ENCODE results near the gene CAMK1D.
A peak's percentile ranks its signal among the peaks of the same experiment; 100 is the strongest.

Gene CAMK1D

DNA sequence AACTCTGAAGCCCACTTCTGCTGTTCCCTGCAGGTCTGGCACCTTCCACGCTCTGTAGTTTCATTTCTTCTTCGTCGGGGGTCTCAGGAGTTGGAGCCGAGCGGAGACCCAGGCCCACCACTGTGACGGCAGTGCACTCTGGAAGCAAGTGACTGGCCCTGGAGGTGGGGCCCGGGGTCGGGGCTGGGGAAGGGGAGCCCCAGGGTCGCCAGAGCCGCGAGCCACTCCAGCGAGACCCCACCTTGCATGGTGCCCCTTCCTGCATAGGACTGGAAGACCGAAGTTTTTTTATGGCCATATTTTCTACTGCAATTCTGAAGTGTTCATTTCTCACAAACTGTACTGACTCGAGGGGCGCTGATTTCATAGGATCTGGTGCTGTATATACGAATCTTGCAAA lies 479.4 kb downstream of the CAMK1D start:
- DNase-seq (ENCODE audit: low read depth): no peak

DNA sequence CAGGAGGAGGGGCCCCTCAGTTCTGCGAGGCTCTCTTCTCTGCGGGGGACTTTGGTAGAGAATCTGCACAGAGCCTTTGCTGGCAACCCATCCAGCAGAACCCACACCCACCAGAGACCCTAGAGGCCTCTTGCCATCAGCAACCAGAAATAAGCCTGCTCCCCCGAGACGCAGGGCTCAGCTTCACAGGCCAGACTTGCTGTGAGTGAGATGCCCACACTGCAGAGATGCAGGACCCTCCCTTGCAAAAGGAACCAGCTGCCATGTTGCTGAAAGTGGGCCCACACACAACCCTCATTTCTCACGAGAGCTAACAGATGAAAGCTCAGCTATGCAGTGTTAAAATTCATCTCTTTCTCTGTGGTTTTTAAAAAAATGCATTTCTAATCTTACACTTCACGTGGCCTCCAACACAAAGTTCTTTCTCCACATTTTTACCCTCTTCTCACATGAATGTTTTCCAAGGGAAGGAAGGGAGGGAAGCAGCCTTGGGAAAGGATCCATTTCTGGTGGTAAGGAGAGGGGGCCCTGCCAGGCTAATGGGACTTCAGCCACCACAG lies 480.6 kb downstream of the CAMK1D start:
- no peak for DNase-seq (ENCODE audit: low read depth)

DNA sequence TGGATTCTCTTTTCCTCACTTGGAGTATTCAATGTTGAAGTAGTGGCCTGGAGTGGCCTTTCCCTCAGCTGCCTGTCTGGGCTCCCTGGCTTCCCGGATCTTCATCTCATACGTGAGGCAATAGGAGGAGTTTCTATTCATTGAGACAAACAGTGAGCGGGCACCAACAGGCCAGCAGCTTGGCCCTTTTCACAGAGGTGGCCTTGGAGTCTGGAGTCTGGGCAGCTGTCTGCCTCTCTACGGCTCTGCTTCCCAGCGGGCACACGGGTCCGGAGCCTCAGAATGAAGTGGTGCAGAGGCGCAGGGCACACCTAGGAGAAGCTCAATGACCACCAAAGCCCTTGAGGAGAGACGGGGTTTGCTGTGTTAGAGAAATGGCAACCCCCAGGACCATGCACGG lies 482.7 kb downstream of the CAMK1D start:
- DNase-seq (ENCODE audit: low read depth): no peak

DNA sequence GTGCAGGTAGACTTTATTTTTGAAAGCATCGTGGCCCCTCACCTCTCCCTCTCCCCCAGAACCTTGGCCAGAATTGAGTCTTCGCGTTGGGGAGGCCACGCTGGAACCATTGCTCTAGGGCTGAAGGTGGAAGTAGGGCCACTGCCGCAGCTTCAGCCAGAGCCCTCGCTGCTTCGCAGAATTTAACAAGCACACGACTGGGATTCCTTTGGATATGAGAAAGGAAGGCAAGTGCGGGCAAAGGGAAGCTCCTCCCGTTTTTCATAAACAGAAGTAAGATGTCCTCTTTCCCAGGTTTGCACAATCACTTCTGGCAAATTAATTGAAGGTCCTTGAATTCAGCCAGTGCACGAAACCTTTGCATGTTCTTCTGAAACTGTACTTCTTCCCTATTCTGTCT lies 484.1 kb downstream of the CAMK1D start:
- no peak for DNase-seq (ENCODE audit: low read depth)

DNA sequence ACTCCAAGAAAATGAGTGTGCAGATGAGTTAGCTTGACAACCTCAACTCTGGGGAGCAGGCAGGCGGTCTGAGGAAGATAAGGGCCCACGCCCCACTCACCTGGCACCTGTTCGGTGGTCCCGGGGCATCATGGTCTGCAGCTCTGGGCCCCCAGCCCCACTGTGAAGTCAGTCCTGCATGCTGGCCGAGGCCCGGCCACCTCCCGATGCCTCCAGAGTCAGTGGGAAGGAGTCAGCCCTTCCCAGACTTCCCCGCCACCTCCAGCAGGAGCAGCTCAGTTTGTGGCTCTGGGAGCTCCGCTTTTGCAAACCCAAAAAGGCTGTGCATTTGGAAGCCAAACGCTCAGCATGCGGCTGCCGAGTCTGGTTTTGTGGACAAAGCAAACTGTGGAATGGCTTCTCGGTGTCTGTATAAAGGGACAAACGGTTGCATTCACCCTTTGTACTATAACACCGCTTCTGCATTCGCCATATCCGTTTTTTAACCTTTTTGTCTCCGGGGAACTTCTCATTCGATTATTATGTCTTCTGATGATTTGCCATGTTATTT lies 484.8 kb downstream of the CAMK1D start:
- no peak for DNase-seq (ENCODE audit: low read depth)

DNA sequence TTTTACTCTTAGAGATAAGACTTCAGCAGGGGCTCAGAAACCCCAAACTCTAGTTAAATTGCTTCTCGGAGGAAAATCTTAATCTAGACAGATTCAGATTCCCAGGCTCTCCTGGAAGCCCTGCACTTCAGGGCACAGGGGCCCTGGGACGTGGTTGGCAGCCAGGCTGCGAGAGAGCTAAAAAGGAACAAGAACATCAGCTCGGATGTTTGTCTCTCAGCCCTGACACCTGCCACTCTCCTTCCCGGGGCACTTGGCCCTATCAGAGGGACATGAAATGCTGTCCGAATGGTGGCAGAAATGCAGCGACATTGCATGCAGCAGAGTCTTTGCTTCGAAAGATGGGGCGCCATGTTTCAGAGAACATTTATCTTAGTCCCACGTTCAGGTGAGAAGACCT lies 485.4 kb downstream of the CAMK1D start:
- DNase-seq (ENCODE audit: low read depth): no peak

DNA sequence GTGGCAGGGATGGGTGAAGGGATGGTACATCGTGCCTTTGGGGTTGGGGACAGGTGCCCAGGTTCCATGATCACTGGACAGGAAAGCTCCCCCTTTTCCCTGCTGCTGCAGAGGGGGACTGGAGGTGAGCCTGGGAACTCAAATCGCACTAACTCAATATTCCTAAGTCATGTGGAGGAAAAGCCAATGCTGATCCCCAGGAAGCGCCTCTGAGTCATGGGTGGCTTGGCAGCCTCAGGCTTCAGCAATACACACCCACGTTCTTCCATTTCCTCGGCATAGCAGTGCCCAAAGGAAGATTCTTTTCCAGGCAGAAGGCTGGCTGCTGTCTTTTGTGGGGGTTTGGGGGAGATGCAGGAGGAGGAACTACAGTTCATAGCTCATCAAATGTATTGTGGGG lies 486.4 kb downstream of the CAMK1D start:
- DNase-seq (ENCODE audit: low read depth): no peak

DNA sequence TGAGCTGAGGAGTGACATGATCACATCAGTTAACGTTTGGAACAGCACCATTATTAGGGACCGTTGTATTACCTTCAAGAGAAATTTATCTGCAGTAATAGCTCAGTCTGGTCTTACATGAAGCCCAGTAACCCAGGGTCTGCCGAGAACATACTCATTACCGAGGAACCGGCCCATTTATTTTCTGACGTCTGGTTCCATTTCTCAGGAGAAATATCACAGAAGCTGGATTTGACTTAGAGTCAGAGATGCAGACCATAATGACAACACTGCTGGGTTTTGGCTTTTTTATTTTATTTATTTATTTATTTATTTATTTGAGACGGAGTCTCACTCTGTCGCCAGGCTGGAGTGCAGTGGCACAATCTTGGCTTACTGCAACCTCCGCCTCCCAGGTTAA lies 489.0 kb downstream of the CAMK1D start:
- DNase-seq (ENCODE audit: low read depth): no peak

DNA sequence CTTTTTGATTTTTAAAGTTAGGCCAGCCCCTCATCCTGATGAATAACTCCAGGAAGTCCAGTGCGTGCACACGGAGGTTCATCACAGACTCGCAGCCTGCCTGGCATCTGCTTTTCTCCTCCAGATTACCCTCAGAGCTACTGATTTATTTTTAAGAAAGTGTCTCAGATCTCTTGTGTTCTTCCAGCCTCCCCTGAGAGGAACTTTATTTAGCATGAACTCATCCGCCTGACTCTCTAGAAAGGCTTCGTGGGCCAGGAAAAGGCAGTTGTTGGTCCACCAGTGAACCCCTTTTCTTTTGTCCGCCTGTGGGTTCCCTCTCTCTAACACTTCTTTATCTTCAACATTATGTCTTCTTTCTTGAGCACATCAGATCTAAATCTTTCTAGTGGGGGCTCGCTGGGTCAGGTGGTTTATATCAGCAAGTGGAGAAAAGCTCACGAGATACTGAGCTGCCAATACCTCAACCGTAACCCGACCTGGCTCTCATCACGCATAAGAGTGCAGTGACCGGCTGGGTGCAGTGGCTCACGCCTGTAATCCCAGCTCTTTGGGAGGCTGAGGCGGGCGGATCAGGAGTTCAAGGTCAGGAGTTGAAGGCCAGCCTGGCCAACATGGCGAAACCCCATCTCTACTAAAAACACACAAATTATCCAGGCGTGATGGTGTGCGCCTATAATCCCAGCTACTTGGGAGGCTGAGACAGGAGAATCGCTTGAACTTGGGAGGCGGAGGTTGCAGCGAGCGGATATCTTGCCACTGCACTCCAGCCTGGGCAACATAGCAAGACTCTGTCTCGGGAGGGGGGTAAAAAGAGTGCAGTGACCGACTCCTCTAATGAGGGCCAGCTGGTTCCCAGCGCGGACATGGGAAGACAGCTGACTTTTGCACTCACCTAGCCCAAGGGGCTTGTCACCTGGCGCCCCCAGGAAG lies 489.9 kb downstream of the CAMK1D start:
- no peak for DNase-seq (ENCODE audit: low read depth)

DNA sequence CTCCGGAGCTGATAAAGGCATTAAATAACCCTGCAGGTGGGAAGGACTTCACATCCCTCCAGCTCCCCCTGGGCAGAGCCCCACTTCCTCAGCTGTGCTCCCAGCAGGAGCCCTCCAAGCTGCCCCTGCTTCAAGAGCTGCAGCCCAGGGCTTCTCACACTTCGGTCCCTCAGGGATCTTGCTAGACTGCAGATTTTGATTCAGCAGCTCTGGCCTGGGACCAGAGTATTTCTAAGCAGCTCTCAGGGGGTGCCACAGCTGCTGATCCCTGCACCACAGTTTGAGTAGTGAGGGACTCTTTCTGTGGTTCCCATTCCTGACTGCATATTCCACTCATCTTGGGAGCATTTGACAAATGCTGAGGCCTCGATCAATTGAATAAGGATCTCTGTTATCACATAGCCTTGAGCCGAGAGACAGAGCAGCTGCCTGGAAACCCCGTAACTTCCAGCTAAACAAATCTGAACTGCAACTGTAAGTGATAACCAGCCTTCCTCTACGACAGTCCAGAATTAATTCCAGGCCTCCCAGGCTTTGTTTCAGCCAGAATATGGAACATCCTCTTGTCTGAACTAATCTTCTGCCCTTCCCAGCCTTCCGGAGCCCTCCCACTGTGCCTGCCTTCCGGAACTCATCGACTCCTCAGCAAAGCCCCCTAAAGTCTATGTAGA lies 490.7 kb downstream of the CAMK1D start:
- no peak for DNase-seq (ENCODE audit: low read depth)

DNA sequence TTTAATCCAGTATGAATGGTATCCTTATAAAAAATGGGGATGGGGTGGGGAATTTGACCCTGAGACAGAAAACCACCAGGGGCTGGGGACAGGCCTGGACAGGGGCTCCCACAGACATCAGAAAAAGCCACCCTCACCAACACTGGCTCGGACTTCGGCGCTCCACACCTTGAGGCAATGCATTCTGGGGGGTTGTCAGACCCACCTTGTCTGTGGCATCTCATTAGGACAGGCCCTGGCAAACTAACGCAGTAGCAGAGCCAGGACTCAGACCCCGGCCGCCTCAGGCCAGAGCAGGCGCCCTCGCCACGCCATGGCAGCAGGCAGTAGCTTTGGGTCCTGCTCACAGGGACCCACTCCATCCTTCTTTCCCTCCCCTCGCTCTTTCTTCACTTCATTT lies 492.1 kb downstream of the CAMK1D start:
- no peak for DNase-seq (ENCODE audit: low read depth)

DNA sequence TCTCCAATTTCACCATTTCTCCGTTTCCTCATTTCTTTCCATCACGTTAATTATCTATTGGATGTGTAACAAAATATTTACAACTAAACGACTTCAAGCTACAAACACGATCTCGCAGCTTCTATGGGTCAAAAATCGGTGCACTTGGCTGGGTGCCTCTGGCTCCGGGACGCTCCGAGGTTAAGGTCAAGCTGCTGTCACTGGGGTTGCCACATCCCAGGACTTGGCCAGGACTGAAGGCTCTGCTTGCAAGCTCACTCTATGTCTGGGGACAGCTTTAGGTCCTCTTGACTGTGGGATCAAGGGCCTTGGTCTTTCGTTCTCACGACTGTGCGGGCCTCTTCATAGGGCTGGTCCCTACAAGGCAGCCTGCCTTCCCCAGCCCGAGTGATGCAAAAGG lies 492.5 kb downstream of the CAMK1D start:
- no peak for DNase-seq (ENCODE audit: low read depth)

DNA sequence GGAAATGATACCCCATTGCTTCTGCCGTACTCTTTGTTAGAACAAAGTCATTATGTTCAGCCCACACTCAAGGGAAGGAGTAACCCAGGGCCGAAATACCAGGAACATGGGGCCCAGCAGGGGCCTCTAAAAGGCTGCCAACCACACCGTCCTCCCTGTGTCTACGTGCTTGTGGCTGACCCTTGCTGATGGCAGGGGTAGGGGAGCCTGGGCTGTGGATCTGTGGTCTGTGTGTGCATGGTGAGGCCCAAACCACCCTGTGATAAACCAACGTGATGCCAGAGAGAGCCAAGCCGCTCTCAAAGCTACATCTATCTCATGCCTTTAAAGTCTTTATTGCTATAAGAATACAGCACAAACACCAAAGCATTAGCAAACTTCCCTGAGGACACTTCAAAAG lies 493.0 kb downstream of the CAMK1D start:
- no peak for DNase-seq (ENCODE audit: low read depth)

DNA sequence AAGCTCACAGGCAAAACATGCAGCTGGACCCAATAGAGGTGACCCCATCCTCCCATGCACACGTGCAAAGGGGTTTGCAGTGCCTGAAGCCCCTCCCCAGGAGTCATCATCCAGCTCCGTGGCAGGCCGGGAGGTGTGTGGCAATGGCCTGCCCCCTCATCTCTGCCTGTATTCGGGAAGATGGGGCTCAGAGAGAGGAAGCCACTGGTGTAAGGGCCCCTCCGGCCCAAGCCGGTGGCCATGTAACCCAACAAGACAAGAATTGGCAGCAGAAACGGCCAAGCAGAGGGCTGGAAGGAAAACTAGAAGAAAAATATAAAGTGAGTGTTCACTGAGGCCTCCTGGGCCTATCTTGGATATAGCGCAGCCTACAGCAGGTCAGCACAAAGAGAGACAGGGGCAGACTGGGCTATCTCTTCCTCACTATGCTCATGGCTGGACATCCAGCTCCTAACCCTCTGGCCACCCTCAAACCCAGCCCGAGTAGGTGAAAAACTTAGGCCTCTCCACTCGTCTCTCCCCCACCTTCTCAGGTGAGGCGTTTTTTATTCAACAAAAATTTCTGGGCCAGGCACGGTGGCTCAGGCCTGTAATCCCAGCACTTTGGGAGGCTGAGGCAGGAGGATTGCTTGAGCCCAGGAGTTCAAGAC lies 494.1 kb downstream of the CAMK1D start:
- DNase-seq (ENCODE audit: low read depth): no peak

DNA sequence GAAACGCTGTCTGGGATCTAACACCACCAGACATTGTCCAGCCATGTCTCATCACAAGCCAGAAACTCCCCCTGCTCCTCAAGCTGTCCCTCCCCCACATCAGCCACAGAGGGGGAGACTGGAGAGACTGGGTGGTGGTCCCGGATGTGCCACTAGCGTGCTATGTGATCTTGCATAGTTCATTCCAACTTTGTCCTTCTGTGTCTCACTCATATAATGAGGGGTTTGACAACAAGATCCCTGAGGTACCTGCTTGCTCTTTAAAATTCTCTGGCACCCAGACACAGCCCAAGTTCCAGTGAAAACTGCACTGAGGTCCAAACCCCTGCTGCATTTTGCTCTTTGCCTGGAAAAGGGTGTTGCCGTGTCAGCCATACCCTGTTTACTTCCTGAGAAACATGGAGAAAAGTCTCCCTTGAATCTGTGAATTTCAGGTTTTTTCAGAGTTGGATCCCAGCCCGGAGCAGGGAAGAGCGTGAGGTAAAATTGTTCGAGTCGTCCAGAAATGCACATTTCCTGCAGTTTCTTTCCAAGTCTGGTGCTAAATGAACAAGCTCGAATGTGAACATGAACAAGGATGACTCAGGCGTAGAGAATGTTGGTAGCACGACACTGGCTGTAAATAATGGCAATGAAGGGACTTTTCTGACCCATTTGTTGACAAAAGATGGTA lies 495.6 kb downstream of the CAMK1D start:
- DNase-seq (ENCODE audit: low read depth): no peak

DNA sequence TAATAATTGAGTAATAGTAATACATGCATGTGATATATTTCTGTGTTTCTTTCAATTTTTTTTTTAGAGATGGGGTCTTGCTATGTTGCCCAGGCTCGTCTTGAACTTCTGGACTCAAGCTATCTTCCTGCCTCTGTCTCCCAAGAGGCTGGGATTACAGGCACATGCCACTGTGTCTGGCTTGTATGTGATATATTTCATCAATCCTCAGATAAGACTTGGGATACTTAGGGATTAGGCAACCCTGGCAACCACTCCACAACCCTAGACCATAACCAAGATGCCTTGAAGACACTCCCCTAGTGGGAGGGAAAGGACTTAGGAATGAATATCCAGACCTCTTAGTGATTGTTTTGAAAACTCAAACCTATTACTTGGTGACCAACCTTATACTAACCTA lies 497.4 kb downstream of the CAMK1D start:
- no peak for DNase-seq (ENCODE audit: low read depth)

DNA sequence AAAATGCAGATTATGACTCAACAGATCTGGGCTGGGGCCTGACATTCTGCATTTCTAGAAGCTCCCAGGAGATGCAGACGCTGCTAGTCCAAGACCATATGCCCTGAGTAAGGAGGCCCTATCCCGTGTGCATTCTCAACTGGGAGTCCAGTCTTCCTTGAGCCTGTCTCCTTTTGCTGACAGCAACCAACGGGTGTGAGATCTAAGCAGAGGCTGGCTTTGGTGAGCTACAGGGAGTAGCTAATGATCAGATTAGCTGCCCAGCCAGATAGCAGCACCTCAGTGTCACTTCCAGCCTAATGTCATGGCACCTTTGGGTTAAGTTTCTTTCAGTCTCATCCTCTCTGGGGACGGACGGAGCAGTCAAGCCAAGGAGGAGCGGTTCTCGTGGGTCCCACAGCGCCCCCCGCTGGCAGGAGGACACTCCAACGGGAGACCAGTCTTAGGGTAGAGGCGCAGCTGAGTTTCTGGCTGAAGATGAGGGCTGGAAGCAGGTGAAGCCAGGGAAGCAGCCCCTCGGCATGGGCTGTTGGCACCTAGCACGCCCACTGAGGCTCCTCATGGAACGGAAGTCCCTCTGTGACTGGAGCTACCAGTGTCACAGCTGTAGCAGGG lies 498.1 kb downstream of the CAMK1D start:
- DNase-seq (ENCODE audit: low read depth): no peak

DNA sequence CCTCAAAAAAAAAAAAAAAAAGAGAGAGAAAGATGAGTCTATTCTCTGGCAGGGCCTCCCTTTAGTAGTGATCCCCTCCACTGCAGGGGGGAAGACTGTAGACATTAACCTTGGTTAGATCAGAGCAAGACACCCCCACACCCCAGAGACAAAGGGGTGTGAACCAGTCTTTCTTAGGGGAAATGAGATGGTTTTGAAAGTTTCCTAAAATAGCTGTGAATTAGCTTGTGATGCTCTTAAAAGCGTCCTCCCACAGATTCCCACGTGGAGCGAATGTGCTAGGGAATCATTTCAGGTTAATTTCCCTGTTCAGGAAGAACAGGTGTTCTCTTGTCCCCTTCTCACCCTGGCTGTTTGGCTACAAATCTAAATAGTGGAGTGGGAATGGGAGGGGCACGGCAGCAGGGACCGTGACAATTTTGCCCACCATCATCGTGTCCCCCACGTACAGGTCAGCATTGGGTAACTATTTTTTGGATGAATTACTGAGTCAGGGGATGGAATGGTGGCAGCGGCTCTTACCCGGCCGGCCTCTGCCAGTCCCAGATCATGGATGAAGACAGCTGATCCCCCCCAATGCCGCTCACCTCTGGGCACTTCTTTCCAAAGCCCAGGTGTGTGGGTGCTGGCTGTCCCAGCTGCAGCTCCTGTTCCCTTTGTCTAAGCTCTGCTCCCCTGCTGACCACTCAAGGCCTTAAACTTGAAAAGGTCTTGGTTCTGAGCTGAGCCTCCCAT lies 499.3 kb downstream of the CAMK1D start:
- no peak for DNase-seq (ENCODE audit: low read depth)

DNA sequence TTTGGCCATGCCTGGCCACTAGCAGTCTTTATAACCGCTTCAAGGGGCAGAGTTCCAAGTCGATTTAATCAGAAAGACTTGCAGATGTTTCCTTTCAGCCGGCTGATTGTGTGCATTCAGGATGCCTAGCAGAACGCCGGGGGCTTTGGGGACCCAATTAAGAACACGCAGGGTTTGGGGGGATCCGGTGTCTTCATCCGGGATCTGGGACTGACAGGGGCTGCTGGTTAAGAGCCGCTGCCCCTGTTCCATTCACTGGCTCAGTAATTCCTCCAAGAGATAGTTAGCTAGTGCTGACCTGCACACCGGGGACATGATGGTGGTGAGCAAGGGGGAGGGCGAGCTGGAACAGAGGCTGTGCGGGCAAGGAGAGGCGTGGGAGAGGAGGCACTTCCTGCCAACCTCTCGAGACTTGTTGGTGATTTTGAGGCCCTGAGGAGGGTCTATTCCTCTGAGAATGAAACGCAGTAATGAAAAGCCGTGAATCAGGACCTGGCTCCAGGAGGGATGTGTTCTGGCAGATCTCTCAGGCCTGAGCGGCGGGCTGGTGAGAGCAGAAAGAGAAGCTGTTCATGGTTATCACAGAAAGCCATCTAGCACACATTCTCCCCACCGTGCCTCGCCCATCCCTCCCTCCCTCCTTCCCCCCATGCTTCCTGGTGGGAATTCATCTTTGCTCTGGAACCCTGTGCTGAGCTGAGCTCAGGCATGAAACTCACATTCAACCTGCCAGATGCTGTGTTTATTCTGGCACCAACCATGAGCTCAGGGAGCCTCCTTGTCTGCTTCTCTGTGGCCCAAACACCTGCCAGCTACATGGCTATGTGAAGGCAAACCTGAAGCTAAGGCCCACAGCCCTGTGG lies 500.2 kb downstream of the CAMK1D start:
- peak; percentile 11 for DNase-seq (ENCODE audit: low read depth)

DNA sequence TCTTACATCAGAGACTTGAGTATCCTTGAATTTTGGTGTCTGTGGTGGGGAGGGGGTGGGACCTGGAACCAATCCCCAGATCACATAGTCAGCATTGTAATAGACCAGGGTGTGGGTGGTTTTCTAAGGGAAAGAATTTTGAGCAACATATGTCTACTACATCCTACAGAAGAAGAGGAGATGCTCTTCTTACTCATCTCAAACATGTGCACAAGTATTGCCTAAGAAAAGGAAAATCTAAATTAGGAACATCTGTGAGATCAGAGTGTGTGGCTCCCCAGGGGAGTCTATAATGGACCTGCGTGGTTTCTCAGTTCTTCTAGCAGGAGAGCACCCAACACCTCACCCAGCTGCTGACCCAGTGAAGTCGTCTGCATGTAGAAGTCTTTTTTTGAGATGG lies 503.3 kb downstream of the CAMK1D start:
- no peak for DNase-seq (ENCODE audit: low read depth)
